Right hindlimb (tissue), 1 donor: Measurements from ENCODE around the gene USH2A.
"Not testable (repeated sequence)": the region's sequence is repeated elsewhere in the genome, so short reads cannot be mapped to it uniquely, and the experiment has no call there.

ENCODE experiments used
- DNase-seq: peaks from one replicate; pipeline ENCODE4 v3.0.0-alpha.2; 2018

The USH2A gene

GRCh38 chr1:216028631-216029030, 394.6 kb downstream of the USH2A start:
- no peak for DNase-seq

GRCh38 chr1:216024546-216024945, 398.7 kb downstream of the USH2A start:
- DNase-seq: no peak

- no peak for DNase-seq
These were observed 402.4 kb downstream of the USH2A start for GRCh38 chr1:216020743-216021345.

GRCh38 chr1:216015116-216015515, 408.1 kb downstream of the USH2A start:
- DNase-seq: no peak

DNA sequence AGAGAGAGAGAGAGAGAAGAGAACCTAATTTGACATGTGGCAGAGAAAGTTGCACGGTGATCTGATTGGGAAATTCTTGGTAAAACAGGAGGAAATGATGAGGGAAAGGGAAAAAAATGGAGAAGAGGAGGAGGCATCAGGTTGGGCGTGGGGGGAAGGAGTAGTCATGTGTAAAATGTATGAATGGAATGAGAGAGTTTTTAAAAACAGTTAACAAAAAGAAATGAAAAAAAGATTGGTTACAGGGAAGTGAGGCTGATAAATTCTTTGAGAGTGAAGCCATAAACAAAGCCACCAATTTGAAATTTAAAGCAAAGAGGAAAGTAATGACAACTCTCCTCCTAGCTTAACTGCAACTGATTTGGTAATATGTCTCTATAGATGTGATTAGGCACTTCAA, 409.2 kb downstream of the USH2A start:
- DNase-seq: no peak

DNA sequence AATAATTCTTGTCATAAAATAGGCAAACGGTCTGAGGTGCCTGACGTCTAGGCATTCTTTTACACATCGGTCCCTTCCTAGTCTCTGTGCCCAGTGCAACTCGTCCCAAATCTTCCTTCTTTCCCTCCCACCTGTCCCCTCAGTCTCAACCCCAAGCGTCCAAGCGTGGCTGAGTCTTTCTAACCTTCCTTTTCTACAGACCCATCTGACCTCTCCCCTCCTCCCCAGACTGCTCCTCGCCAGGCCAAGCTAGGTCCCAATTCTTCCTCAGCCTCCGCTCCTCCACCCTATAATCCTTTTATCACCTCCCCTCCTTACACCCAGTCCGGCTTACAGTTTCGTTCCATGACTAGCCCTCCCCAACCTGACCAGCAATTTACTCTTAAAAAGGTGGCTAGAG, 413.8 kb downstream of the USH2A start:
- not testable (repeated sequence) for DNase-seq

DNA sequence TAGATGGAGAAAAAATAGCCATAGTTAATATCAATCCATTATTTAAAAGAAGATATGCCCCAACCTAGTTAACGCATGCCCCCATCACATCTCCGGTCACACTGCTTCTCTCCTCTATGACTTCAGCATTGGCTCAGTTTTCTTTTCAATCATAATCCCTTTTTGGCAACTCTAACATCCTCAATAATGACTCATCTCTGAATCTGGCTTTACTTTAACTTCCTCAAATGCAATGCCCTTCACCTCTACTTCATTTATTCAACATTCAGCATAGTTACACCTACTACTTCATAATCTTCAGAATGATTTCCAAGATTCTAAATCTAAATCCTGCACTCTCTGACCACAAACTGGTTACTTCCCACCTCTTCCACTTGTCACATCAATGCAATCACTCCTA, 417.3 kb downstream of the USH2A start:
- no peak for DNase-seq

DNA sequence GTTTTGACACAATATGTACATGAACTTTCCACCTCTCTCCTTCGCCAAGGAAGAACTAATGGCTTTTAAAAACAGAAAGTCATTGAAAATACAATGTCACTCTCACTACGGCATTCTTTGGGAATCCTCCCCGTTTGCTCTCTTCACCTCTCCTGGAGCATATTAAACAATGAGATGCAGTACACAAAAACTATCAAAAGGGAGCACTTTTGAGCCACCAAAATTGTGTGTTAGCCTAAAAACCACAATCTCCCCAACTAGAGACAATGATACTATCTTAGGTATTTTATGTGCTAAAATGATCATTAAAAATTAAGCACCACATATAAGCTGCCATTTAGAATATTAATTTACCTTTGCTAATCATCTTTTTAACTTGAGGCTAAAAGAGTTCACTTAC, 430.6 kb downstream of the USH2A start:
- no peak for DNase-seq

DNA sequence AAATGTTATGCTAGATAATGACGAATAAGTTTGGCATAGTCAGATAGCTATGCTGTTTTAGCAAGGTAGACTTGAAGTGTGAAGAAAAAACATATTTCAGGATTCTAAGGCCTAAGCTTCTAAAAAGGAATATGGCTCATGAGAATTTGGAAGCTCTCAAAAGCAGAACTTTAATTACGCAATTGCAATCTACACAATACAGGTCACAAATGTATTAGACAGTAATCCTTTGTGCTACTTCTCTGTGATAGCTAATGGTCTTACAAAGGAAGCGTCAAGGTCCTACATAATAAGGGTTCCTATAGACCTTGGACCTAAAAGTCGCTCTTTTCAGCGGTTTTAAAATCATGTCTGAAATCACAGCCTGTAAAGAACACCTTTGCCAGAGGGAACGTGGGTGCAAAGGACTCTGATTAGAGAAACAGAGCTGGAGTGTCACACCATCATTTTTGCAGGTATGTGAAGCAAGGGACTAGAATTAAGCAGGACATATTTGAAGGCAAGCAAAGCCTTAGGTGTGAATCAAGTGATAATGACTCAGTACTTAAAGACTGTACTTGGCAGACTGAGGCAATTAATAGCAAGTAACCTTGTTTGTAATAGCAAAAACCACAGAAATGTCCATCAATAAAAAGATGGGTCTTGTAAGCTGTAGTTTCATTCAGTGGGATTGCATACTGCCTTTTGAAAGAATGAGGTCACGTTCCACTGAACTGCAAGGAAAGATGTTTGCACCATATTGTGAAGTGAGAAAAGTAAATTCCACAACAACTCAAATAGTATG, 436.0 kb downstream of the USH2A start:
- no peak for DNase-seq

- no peak for DNase-seq
These were observed 436.8 kb downstream of the USH2A start for GRCh38 chr1:215986401-215986800.

DNA sequence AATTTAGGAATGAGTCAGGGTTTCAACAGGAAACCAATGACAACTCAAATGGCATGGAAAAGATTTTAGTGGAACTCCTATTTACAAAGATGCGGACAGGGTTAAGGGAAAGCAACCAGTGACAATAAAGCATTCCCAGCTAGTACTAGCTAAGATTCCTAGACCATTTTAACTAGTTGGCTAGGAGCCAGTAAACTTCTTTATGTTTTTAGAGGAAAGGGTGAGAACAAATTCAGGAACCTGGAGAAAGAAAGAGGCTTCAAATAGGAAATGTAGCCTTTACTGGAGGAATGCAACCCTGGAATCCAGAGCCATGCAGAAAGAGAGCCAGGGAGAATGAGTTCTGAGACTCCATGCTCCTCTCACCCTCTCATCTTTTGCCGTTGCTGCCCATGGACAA, 439.6 kb downstream of the USH2A start:
- DNase-seq: no peak

GRCh38 chr1:215971793-215972441, 451.3 kb downstream of the USH2A start:
- no peak for DNase-seq

DNA sequence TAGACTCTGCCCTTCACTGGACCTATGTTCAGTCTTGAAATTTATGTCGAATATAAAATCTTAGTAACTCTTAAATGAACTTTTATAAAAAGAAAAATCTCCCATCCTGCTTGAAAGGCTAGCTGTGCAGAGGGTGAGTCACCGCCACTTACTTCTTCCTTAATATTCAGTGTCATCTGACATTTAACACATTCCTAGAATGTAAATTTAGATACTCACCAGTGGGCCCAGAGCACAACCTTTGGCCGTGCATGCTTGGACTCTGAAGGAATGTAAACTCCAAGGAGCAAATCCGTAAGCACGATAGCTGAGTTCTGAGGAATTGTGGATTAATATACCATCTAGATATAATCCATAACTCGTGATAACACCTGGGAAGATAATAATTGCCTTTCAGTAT, 452.8 kb downstream of the USH2A start:
- no peak for DNase-seq

DNA sequence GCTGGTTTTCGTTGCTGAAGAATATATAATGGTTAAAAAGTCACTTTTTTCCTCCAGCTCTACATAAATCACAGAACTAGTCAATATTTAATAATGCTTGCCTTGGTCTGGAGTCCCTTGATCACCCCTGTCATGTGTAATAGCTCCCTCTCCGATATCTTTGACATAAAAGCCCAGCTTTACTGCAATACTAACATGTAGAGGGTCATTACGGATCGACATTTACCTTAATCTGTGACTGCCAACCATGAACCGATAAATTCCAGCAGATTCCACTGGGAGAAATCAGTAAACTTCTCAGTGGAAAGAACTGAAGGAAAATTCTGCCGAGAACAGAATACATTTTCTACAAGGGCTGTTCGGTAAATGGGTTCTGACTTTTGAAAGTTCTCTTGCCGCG, 459.6 kb downstream of the USH2A start:
- no peak for DNase-seq

- no peak for DNase-seq
These were observed 460.2 kb downstream of the USH2A start for GRCh38 chr1:215963040-215963439.

- DNase-seq: no peak
These were observed 464.4 kb downstream of the USH2A start for GRCh38 chr1:215958841-215959240.

DNA sequence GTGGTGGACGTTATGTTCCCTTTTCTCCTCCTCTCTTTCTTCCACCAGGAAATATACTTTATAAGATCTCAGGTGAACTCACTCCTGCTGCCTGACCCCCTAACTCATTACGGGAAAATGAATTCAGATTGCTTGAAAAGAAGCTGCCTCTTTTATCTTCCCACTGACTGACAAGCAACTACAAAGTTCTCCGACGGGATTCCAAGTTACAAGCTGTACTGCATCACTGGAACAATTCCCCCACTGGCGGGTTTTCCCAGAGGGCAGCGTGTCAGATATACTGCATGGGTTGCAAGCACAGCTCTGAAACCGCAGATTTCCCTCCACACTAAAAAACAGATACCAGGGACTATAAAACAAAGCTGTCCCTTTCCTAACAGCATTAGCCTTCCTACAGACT, 465.6 kb downstream of the USH2A start:
- peak; percentile 34 for DNase-seq

- no peak for DNase-seq
These were observed 490.7 kb downstream of the USH2A start for GRCh38 chr1:215932558-215932957.

- no peak for DNase-seq
These were observed 496.6 kb downstream of the USH2A start for GRCh38 chr1:215926670-215927069.

- DNase-seq: no peak
These were observed 500.0 kb downstream of the USH2A start for GRCh38 chr1:215923129-215923824.

- DNase-seq: no peak
These were observed 511.8 kb downstream of the USH2A start for GRCh38 chr1:215911406-215911968.

- no peak for DNase-seq
These were observed 517.6 kb downstream of the USH2A start for GRCh38 chr1:215905493-215906115.

DNA sequence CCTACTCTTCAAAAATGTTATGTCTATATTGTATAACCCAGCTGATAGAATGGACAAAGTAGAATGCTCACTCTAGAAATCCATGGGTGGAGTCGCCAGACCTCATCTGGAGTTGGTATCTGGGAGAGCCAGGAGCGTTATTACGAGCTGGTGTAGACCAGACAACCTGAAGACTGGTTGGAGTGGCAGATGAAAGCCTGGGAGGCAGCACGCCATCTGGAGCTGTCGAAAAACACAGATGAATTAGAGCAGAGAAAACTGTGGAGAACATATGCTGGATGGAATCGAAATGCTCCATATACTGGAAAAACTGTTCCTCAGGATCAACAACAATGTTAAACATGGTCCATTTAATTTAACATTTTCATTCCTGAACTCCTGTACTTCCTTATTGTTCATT, 522.6 kb downstream of the USH2A start:
- DNase-seq: no peak
